Fibroblast of lung (primary cell): ENCODE measurements around the gene TBX20. TPM values are rescaled to one million over a fixed set of nuclear protein-coding genes. Genes with fewer than 3 reads are reported as not detected.

Experiments
- DNase-seq, 2 donors: peaks; one replicate each; pipeline versions ENCODE4 v3.0.0 to v3.0.0-alpha.2; 2010; ENCODE audit warnings: low read depth in 2 of 2
- H2AFZ ChIP-seq: 2 replicates; pipeline ENCODE4 v1.5.1; 2012; ENCODE audit warnings: low read length, control low read depth, inconsistent platforms
- H3K27ac ChIP-seq: 2 replicates; pipeline ENCODE4 v1.5.1; 2011; ENCODE audit warnings: low read length, control low read depth; ENCODE audit not compliant: insufficient read depth
- H3K27me3 ChIP-seq: 2 replicates; pipeline ENCODE4 v1.5.1; 2011; ENCODE audit warnings: mild to moderate bottlenecking, low read length; ENCODE audit not compliant: control insufficient read depth, insufficient read depth
- H3K36me3 ChIP-seq: 2 replicates; pipeline ENCODE4 v1.5.1; 2011; ENCODE audit warnings: low read length; ENCODE audit not compliant: control insufficient read depth, insufficient read depth
- H3K4me1 ChIP-seq: 2 replicates; pipeline ENCODE4 v1.5.1; 2011; ENCODE audit warnings: low read length; ENCODE audit not compliant: control insufficient read depth, insufficient read depth; ENCODE audit errors: extremely low read depth
- H3K4me2 ChIP-seq: 2 replicates; pipeline ENCODE4 v1.5.1; 2011; ENCODE audit warnings: low read length, control low read depth; ENCODE audit not compliant: insufficient read depth; ENCODE audit errors: extremely low read depth
- H3K4me3 ChIP-seq, 4 experiments: fragments of 200-600 bp in 1 of 4; sonication (generic) in 1 of 4; replicated peaks in 1 of 4; 2 replicates each; pipeline ENCODE4 v1.5.1; 2011 to 2016; ENCODE audit warnings: low read length in 4 of 4, low read depth in 3 of 4, mild to moderate bottlenecking in 3 of 4, control low read depth in 2 of 4, inconsistent platforms in 1 of 4, mixed read lengths in 1 of 4; ENCODE audit not compliant: insufficient read depth in 1 of 4; ENCODE audit errors: control extremely low read depth in 1 of 4
- H3K79me2 ChIP-seq: 2 replicates; pipeline ENCODE4 v1.5.1; 2012; ENCODE audit warnings: mild to moderate bottlenecking, low read length, inconsistent platforms; ENCODE audit not compliant: control insufficient read depth, insufficient read depth
- H3K9ac ChIP-seq: 2 replicates; pipeline ENCODE4 v1.5.1; 2011; ENCODE audit warnings: mild to moderate bottlenecking, low read length, control low read depth; ENCODE audit not compliant: insufficient read depth
- H3K9me3 ChIP-seq: 2 replicates; pipeline ENCODE4 v1.5.1; 2012; ENCODE audit warnings: low read depth, low read length; ENCODE audit not compliant: control insufficient read depth, insufficient read depth
- H4K20me1 ChIP-seq: 2 replicates; pipeline ENCODE4 v1.5.1; 2011; ENCODE audit warnings: low read length; ENCODE audit not compliant: control insufficient read depth, insufficient read depth; ENCODE audit errors: extremely low read depth
- CTCF ChIP-seq, 2 donors: IDR thresholded peaks in 1 of 2; conservative IDR thresholded peaks in 1 of 2; 1 replicate in 1 of 2; 2 replicates in 1 of 2; pipeline ENCODE4 v1.5.1; 2011 to 2012; ENCODE audit warnings: low read length in 2 of 2, control low read depth in 1 of 2, inconsistent platforms in 1 of 2, low read depth in 1 of 2, mild to moderate bottlenecking in 1 of 2
- EZH2 ChIP-seq: IDR thresholded peaks from 2 replicates; pipeline ENCODE4 v1.5.1; 2012; ENCODE audit warnings: low read length, control low read depth, mild to moderate bottlenecking; ENCODE audit errors: missing control alignments
- polyA minus RNA-seq: library from RNA; depleted of rRNA, polyadenylated mRNA; stranded (reverse); fragments of >200 nt; gene quantifications from 2 replicates; pipeline ENCODE4 v1.2.3, GENCODE V29; 2011; ENCODE audit warnings: low replicate concordance
- polyA plus RNA-seq, 2 donors: library from polyadenylated mRNA; depleted of rRNA in 1 of 2; stranded (reverse) in 1 of 2; unstranded in 1 of 2; fragments of >200 nt; gene quantifications; 2 replicates each; pipeline ENCODE4 v1.2.1, GENCODE V29; 2011 to 2012; ENCODE audit warnings: missing spikeins in 1 of 2
- total RNA-seq: library from RNA; depleted of rRNA; stranded (reverse); fragments of >200 nt; gene quantifications from 2 replicates; pipeline ENCODE4 v1.2.1, GENCODE V29; 2014

TBX20 gene
- total RNA-seq (not detected in 2 replicates), polyA plus RNA-seq (0.05 and 0.07 TPM in 2 replicates), polyA minus RNA-seq (not detected in 2 replicates)
- polyA plus RNA-seq (2012), result 0.09 TPM in 1 of 2 replicates, not detected in the other

- Histone ChIP-seq H3K9me3 (no peaks in the 10 kb centered on the region), H2AFZ (peak within 1 kb of the TSS; percentile 37), H3K4me3 (peak within 1 kb of the TSS in 3 of 4 experiments; percentile 21 to 45 (median 42)), H4K20me1 (no peaks in the 10 kb centered on the region), H3K9ac (no peak within 1 kb of the TSS), H3K4me2 (peak within 1 kb of the TSS; percentile 35), H3K27me3 (peaks cover 51% of the 10 kb centered on the region), H3K4me1 (no peaks in the 10 kb centered on the region), H3K79me2 (no peaks in the 10 kb centered on the region), H3K27ac (no peak within 1 kb of the TSS), H3K36me3 (no peaks in the 10 kb centered on the region)
- TF ChIP-seq CTCF (conservative IDR thresholded peaks at IDR 0.05 in 1 of 2, IDR thresholded peaks at IDR 0.05 in 1 of 2; ENCODE audit: low read depth in 1 of 2, low read length in 2 of 2), result no peak
- TF ChIP-seq EZH2, result peak; percentile 27
- peak; percentile 31 to 44 for DNase-seq
Observed at GRCh38 chr7:35253710-35254495, at the start of gene TBX20. Gene TBX20 (minus strand): TSS chr7:35254100. CDS start chr7:35253620, 480 bp downstream.

GRCh38 chr7:35289376-35289775 is 35.5 kb upstream of the TBX20 start:
- no peak for DNase-seq
- no peaks in the 10 kb centered on the region for H4K20me1 ChIP-seq
- TF ChIP-seq CTCF (conservative IDR thresholded peaks at IDR 0.05 in 1 of 2, IDR thresholded peaks at IDR 0.05 in 1 of 2; ENCODE audit: low read depth in 1 of 2, low read length in 2 of 2) (no peak), EZH2 (no peak)
- H3K79me2 ChIP-seq, result no peaks in the 10 kb centered on the region
- H3K27ac ChIP-seq, result no peak overlapping the region
- H3K9ac ChIP-seq, result no peak overlapping the region
- H3K9me3 ChIP-seq, result no peaks in the 10 kb centered on the region
- H3K4me2 ChIP-seq, result no peak overlapping the region
- H3K27me3 ChIP-seq, result no peaks in the 10 kb centered on the region
- no peaks in the 10 kb centered on the region for H3K36me3 ChIP-seq
- H3K4me3 ChIP-seq, result no peak overlapping the region
- no peak overlapping the region for H2AFZ ChIP-seq
- H3K4me1 ChIP-seq, result no peaks in the 10 kb centered on the region

GRCh38 chr7:35286986-35287385 is 33.1 kb upstream of the TBX20 start:
- H4K20me1 ChIP-seq, result no peaks in the 10 kb centered on the region
- no peak overlapping the region for H3K4me3 ChIP-seq
- no peak overlapping the region for H3K9ac ChIP-seq
- H3K9me3 ChIP-seq, result no peaks in the 10 kb centered on the region
- H2AFZ ChIP-seq, result no peak overlapping the region
- no peak for DNase-seq
- H3K4me1 ChIP-seq, result no peaks in the 10 kb centered on the region
- H3K79me2 ChIP-seq, result no peaks in the 10 kb centered on the region
- no peak overlapping the region for H3K27ac ChIP-seq
- no peaks in the 10 kb centered on the region for H3K36me3 ChIP-seq
- H3K4me2 ChIP-seq, result no peak overlapping the region
- no peaks in the 10 kb centered on the region for H3K27me3 ChIP-seq
- TF ChIP-seq CTCF (conservative IDR thresholded peaks at IDR 0.05 in 1 of 2, IDR thresholded peaks at IDR 0.05 in 1 of 2; ENCODE audit: low read depth in 1 of 2, low read length in 2 of 2) (no peak), EZH2 (no peak)
